K562 (cell line): ENCODE data around the gene OTUD1. TPM values are rescaled to one million over a fixed set of nuclear protein-coding genes. Genes with fewer than 3 reads are reported as not detected.

Experiments
- ATAC-seq: fragments of 200-7000 bp; cut with Tn5 transposase; 3 replicates; pipeline ENCODE4 v1.9.1; 2020; ENCODE audit warnings: moderate library complexity
- BruUV-seq: library from RNA; stranded (reverse); fragments of 400-500 nt; replicated peaks from 2 replicates; lab custom pipeline; 2021; lab: Mats Ljungman, UMichigan
- CTCF ChIA-PET: fragments of 300-600 bp; formaldehyde crosslinking; extraction: SDS; loops from one replicate; lab custom pipeline; 2021; ENCODE audit warnings: low intra/inter-chr PET ratio; lab: Yijun Ruan, JAX
- POLR2A ChIA-PET: fragments of 300-600, 350-650 bp; sonication (Branson Sonifier 250); formaldehyde crosslinking; extraction: SDS; loops from one replicate; lab custom pipeline; 2021; ENCODE audit warnings: antibody characterized with exemption, inconsistent platforms; lab: Yijun Ruan, JAX
- DNase-seq, 4 experiments: peaks; one replicate each; pipeline versions ENCODE4 v3.0.0 to v3.0.0-alpha.2; 2011 to 2018; ENCODE audit warnings: low spot score in 3 of 4, mixed read lengths in 3 of 4; ENCODE audit errors: extremely low read depth in 1 of 4
- FAIRE-seq: peaks from 2 replicates; lab custom pipeline; 2011; peaks lifted over from hg19 to GRCh38; lab: Jason Lieb, UNC
- H2AFZ ChIP-seq: 2 replicates; pipeline ENCODE4 v1.6.0; 2011; ENCODE audit warnings: low read depth, low read length, control low read depth, inconsistent platforms
- H3K27ac ChIP-seq: fragments of 200-600 bp; 3 replicates; pipeline ENCODE4 v1.8.0; 2011; ENCODE audit warnings: low read depth, mild to moderate bottlenecking, control low read depth, inconsistent platforms, low read length, moderate library complexity, mixed read lengths; ENCODE audit errors: extremely low read depth
- H3K27me3 ChIP-seq, 2 experiments: fragments of 300-600 bp in 1 of 2; 2 replicates in 1 of 2; 3 replicates in 1 of 2; pipeline versions ENCODE4 v1.6.0 to v1.8.0; 2011; ENCODE audit warnings: inconsistent platforms in 2 of 2, low read length in 2 of 2, mild to moderate bottlenecking in 1 of 2, mixed read lengths in 1 of 2, moderate library complexity in 1 of 2; ENCODE audit not compliant: control insufficient read depth in 2 of 2, insufficient read depth in 2 of 2
- H3K36me3 ChIP-seq: fragments of 300-600 bp; 3 replicates; pipeline ENCODE4 v1.8.0; 2011; ENCODE audit warnings: mild to moderate bottlenecking, low read length, inconsistent platforms; ENCODE audit not compliant: control insufficient read depth, insufficient read depth
- H3K4me1 ChIP-seq, 2 experiments: fragments of 200-600 bp in 1 of 2; replicated peaks in 1 of 2; 2 replicates in 1 of 2; 3 replicates in 1 of 2; pipeline versions ENCODE4 v1.5.1 to v1.8.0; 2011; ENCODE audit warnings: inconsistent platforms in 2 of 2, low read length in 2 of 2, mild to moderate bottlenecking in 1 of 2, mixed read lengths in 1 of 2, moderate library complexity in 1 of 2; ENCODE audit not compliant: control insufficient read depth in 2 of 2, insufficient read depth in 2 of 2
- H3K4me2 ChIP-seq: 2 replicates; pipeline ENCODE4 v1.6.1; 2011; ENCODE audit warnings: low read length, control low read depth, inconsistent platforms, mixed read lengths; ENCODE audit not compliant: insufficient read depth
- H3K4me3 ChIP-seq: fragments of 200-600 bp; sonication (generic), shearing (Covaris generic); 2 replicates; pipeline ENCODE4 v1.5.1; 2016; ENCODE audit warnings: control low read depth, inconsistent platforms
- H3K79me2 ChIP-seq: fragments of 200-600 bp; 3 replicates; pipeline ENCODE4 v1.8.0; 2011; ENCODE audit warnings: low read length, inconsistent platforms; ENCODE audit not compliant: control insufficient read depth, insufficient read depth
- H3K9ac ChIP-seq, 2 experiments: 2 replicates each; pipeline versions ENCODE4 v1.6.0 to v1.6.1; 2011; ENCODE audit warnings: low read depth in 2 of 2, low read length in 2 of 2, control low read depth in 1 of 2, inconsistent platforms in 1 of 2, mild to moderate bottlenecking in 1 of 2, mixed read lengths in 1 of 2; ENCODE audit not compliant: insufficient read depth in 1 of 2
- H3K9me1 ChIP-seq: one replicate; pipeline ENCODE4 v1.6.0; 2011; ENCODE audit warnings: inconsistent platforms, mild to moderate bottlenecking, low read length, moderate library complexity; ENCODE audit not compliant: control insufficient read depth, insufficient read depth
- H3K9me3 ChIP-seq: replicated peaks from 2 replicates; pipeline ENCODE4 v1.5.1; 2011; ENCODE audit warnings: low read depth, low read length, inconsistent platforms; ENCODE audit not compliant: control insufficient read depth, insufficient read depth
- H4K20me1 ChIP-seq: replicated peaks from 2 replicates; pipeline ENCODE4 v1.6.1; 2011; ENCODE audit warnings: low read length, inconsistent platforms, mixed read lengths; ENCODE audit not compliant: control insufficient read depth, insufficient read depth
- EWSR1 ChIP-seq: fragments of 450-650 bp; IDR thresholded peaks from 2 replicates; pipeline ENCODE4 v1.6.1; 2018; ENCODE audit warnings: borderline replicate concordance, mild to moderate bottlenecking, low read depth, moderate library complexity; ENCODE audit not compliant: partially characterized antibody
- FOXJ2 ChIP-seq: fragments of 200-800 bp; sonication (Bioruptor generic); IDR thresholded peaks from 2 replicates; pipeline ENCODE4 v1.6.1; 2016; ENCODE audit warnings: missing genetic modification characterization, missing compliant biosample characterization
- FOXK2 ChIP-seq, 2 experiments: fragments of 450-650 bp; IDR thresholded peaks in 1 of 2; conservative IDR thresholded peaks in 1 of 2; 2 replicates each; pipeline ENCODE4 v1.6.1; 2016; ENCODE audit warnings: low read depth in 2 of 2, mild to moderate bottlenecking in 1 of 2
- OTX1 ChIP-seq: fragments of 450-650 bp; formaldehyde crosslinking; IDR thresholded peaks from 2 replicates; pipeline ENCODE4 v1.4.0; 2022; ENCODE audit warnings: mild to moderate bottlenecking
- PML ChIP-seq: IDR thresholded peaks from 2 replicates; pipeline ENCODE4 v1.6.1; 2012; ENCODE audit warnings: low read length, inconsistent platforms
- POLR3G ChIP-seq: IDR thresholded peaks from 2 replicates; pipeline ENCODE4 v1.6.1; 2011; ENCODE audit not compliant: insufficient read length, insufficient replicate concordance; ENCODE audit errors: extremely low read depth
- TGIF2 ChIP-seq: sonication (generic); formaldehyde crosslinking; IDR thresholded peaks from 2 replicates; pipeline ENCODE4 v1.8.1; 2022; ENCODE audit warnings: mild to moderate bottlenecking, missing genetic modification reagents, moderate library complexity
- ZNF707 ChIP-seq: fragments of 250-450 bp; sonication (Bioruptor Pico); conservative IDR thresholded peaks from 2 replicates; pipeline ENCODE4 v1.8.0; 2022; ENCODE audit warnings: inconsistent platforms, mild to moderate bottlenecking, moderate library complexity
- ZSCAN32 ChIP-seq: fragments of 450-650 bp; formaldehyde crosslinking; IDR thresholded peaks from 2 replicates; pipeline ENCODE4 v1.4.0; 2020; ENCODE audit warnings: mild to moderate bottlenecking, moderate library complexity
- WGBS: fragments of 100-300 bp; shearing (Covaris generic); methylation state at CpG from one replicate; pipeline ENCODE4 v1.1.6; 2016; ENCODE audit warnings: low coverage, mixed read lengths; ENCODE audit not compliant: insufficient coverage; ENCODE audit errors: missing lambda C conversion rate; 5-methylcytosine and 5-hydroxymethylcytosine counted together
- in situ Hi-C: fragments of 300-500 bp; cut with MboI; formaldehyde crosslinking; loops from 4 replicates; pipeline ENCODE4 v1.15.0; 2018; ENCODE audit warnings: inconsistent platforms, mixed read lengths
- intact Hi-C: fragments of 100-400 bp; cut with micrococcal nuclease; formaldehyde crosslinking; loops from 2 replicates; pipeline ENCODE4 v1.14.2; 2022
- polyA plus RNA-seq, 8 experiments: library from polyadenylated mRNA; depleted of rRNA in 4 of 8; stranded (reverse) in 5 of 8; unstranded in 3 of 8; fragments of >200 nt; fragmentation: Nextera tagmentation in 2 of 8; fragmentation: Illumina TruSeq in 1 of 8; extraction: Ambion mirVana in 2 of 8; extraction: Trizol in 1 of 8; gene quantifications; 2 replicates each; pipeline versions ENCODE4 v1.2.1 to v1.2.3, GENCODE V29; 2011 to 2014; ENCODE audit warnings: inconsistent platforms in 1 of 8, missing spikeins in 1 of 8
- total RNA-seq, 7 experiments: library from RNA; depleted of rRNA in 6 of 7; stranded (reverse); fragments of >200 nt in 6 of 7; fragmentation: Illumina TruSeq in 2 of 7; extraction: Trizol in 2 of 7; gene quantifications; 2 replicates each; pipeline versions ENCODE4 v1.2.1 to v1.2.3, GENCODE V29; 2011 to 2021; ENCODE audit warnings: low replicate concordance in 1 of 7
- TF ChIP-seq, protein P1 (sequence below): fragments of 450-650 bp; IDR thresholded peaks from 2 replicates; pipeline ENCODE4 v1.6.1; 2016; ENCODE audit warnings: missing biosample characterization, missing genetic modification characterization
- TF ChIP-seq, protein P2 (sequence below): sonication (generic); formaldehyde crosslinking; IDR thresholded peaks from 2 replicates; pipeline ENCODE4 v1.8.0; 2022; ENCODE audit warnings: mild to moderate bottlenecking, missing genetic modification reagents
- TF ChIP-seq, protein P3 (sequence below): sonication (generic); formaldehyde crosslinking; IDR thresholded peaks from 2 replicates; pipeline ENCODE4 v1.8.1; 2022; ENCODE audit warnings: missing genetic modification reagents
- TF ChIP-seq, protein P4 (sequence below): fragments of 250-450 bp; sonication (Bioruptor Pico); IDR thresholded peaks from 2 replicates; pipeline ENCODE4 v1.4.0; 2020; ENCODE audit warnings: mild to moderate bottlenecking, moderate library complexity, borderline replicate concordance

Gene OTUD1
- total and polyA plus RNA-seq, 9 of the 15 experiments (the other 6 are each of a cell fraction or from before 2014, with no cell fraction given) = 0.29 to 2.0 (median 0.49) TPM

DNA sequence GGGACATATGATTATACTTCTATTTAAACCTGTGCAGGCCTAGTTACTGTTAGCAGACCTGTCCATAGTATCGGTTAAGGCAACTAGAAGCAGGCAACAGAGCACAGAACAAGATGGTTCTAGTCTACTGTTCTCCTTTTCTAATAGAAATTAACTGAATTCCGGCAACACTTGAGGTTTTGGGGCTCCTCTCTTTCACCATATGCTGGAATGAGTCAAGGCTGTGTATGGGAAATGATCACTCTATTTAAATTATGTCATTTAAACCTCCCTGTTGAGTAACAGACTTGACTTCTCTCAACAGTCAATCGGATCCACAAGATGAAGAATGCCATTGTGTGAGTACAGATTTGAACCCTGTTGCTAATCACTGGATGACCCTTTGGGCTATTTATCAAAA is 6.2 kb upstream of the OTUD1 start:
- WGBS = 5% methylated on average over 3 of the region's 3 CpGs
- H3K36me3 ChIP-seq = no peaks in the 10 kb centered on the region
- no peaks in the 10 kb centered on the region for H3K27me3 ChIP-seq
- no peaks in the 10 kb centered on the region for H3K4me1 ChIP-seq
- in situ Hi-C loops (no loop called here), intact Hi-C loops (no loop called here)
- POLR2A ChIA-PET = no interaction called here
- H3K9me1 ChIP-seq = no peaks in the 10 kb centered on the region
- no peak overlapping the region for H3K9ac ChIP-seq
- ATAC-seq = no peak
- no peak for FAIRE-seq
- H2AFZ ChIP-seq = no peak overlapping the region
- no peaks in the 10 kb centered on the region for H3K9me3 ChIP-seq
- no peaks in the 10 kb centered on the region for H4K20me1 ChIP-seq
- CTCF ChIA-PET = no interaction called here
- H3K79me2 ChIP-seq = no peaks in the 10 kb centered on the region
- H3K4me2 ChIP-seq = no peak overlapping the region
- H3K4me3 ChIP-seq = no peak overlapping the region
- no peak overlapping the region for H3K27ac ChIP-seq
- no TSS peak for BruUV-seq
- no peak for DNase-seq
- TF ChIP-seq, protein P1, sequence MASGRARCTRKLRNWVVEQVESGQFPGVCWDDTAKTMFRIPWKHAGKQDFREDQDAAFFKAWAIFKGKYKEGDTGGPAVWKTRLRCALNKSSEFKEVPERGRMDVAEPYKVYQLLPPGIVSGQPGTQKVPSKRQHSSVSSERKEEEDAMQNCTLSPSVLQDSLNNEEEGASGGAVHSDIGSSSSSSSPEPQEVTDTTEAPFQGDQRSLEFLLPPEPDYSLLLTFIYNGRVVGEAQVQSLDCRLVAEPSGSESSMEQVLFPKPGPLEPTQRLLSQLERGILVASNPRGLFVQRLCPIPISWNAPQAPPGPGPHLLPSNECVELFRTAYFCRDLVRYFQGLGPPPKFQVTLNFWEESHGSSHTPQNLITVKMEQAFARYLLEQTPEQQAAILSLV (tag) = no peak
- TF ChIP-seq EWSR1 (no peak), FOXJ2 (tag) (no peak), OTX1 (CRISPR knock-in tag) (no peak), ZNF707 (no peak), FOXK2 (conservative IDR thresholded peaks at IDR 0.05 in 1 of 2, IDR thresholded peaks at IDR 0.05 in 1 of 2; ENCODE audit: low read depth in 2 of 2) (no peak), PML (no peak), ZSCAN32 (CRISPR knock-in tag) (no peak), TGIF2 (CRISPR knock-in tag) (no peak), POLR3G (no peak)
- TF ChIP-seq, protein P2, sequence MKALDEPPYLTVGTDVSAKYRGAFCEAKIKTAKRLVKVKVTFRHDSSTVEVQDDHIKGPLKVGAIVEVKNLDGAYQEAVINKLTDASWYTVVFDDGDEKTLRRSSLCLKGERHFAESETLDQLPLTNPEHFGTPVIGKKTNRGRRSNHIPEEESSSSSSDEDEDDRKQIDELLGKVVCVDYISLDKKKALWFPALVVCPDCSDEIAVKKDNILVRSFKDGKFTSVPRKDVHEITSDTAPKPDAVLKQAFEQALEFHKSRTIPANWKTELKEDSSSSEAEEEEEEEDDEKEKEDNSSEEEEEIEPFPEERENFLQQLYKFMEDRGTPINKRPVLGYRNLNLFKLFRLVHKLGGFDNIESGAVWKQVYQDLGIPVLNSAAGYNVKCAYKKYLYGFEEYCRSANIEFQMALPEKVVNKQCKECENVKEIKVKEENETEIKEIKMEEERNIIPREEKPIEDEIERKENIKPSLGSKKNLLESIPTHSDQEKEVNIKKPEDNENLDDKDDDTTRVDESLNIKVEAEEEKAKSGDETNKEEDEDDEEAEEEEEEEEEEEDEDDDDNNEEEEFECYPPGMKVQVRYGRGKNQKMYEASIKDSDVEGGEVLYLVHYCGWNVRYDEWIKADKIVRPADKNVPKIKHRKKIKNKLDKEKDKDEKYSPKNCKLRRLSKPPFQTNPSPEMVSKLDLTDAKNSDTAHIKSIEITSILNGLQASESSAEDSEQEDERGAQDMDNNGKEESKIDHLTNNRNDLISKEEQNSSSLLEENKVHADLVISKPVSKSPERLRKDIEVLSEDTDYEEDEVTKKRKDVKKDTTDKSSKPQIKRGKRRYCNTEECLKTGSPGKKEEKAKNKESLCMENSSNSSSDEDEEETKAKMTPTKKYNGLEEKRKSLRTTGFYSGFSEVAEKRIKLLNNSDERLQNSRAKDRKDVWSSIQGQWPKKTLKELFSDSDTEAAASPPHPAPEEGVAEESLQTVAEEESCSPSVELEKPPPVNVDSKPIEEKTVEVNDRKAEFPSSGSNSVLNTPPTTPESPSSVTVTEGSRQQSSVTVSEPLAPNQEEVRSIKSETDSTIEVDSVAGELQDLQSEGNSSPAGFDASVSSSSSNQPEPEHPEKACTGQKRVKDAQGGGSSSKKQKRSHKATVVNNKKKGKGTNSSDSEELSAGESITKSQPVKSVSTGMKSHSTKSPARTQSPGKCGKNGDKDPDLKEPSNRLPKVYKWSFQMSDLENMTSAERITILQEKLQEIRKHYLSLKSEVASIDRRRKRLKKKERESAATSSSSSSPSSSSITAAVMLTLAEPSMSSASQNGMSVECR (CRISPR knock-in tag) = no peak
- TF ChIP-seq, protein P3, sequence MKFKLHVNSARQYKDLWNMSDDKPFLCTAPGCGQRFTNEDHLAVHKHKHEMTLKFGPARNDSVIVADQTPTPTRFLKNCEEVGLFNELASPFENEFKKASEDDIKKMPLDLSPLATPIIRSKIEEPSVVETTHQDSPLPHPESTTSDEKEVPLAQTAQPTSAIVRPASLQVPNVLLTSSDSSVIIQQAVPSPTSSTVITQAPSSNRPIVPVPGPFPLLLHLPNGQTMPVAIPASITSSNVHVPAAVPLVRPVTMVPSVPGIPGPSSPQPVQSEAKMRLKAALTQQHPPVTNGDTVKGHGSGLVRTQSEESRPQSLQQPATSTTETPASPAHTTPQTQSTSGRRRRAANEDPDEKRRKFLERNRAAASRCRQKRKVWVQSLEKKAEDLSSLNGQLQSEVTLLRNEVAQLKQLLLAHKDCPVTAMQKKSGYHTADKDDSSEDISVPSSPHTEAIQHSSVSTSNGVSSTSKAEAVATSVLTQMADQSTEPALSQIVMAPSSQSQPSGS (CRISPR knock-in tag) = no peak
- TF ChIP-seq, protein P4, sequence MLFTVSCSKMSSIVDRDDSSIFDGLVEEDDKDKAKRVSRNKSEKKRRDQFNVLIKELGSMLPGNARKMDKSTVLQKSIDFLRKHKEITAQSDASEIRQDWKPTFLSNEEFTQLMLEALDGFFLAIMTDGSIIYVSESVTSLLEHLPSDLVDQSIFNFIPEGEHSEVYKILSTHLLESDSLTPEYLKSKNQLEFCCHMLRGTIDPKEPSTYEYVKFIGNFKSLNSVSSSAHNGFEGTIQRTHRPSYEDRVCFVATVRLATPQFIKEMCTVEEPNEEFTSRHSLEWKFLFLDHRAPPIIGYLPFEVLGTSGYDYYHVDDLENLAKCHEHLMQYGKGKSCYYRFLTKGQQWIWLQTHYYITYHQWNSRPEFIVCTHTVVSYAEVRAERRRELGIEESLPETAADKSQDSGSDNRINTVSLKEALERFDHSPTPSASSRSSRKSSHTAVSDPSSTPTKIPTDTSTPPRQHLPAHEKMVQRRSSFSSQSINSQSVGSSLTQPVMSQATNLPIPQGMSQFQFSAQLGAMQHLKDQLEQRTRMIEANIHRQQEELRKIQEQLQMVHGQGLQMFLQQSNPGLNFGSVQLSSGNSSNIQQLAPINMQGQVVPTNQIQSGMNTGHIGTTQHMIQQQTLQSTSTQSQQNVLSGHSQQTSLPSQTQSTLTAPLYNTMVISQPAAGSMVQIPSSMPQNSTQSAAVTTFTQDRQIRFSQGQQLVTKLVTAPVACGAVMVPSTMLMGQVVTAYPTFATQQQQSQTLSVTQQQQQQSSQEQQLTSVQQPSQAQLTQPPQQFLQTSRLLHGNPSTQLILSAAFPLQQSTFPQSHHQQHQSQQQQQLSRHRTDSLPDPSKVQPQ (CRISPR knock-in tag) = no peak
